ENCODE data around the gene TUBG2.

DNA sequence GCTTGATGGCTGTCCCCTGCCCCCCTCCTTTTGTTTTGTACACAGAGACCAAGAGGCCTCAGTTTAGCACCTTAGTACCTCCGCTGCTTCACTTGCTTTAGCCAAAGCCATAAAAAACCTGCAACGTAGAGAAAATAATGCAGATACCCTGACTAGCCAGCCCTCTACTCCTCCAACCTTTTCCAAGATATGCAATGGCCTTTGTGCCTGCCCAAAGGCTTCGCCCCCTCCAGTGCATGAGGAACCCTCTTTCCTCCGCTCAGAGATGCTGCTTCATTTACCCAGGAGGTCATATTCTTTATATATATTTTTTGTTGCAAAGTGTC, 40.3 kb downstream of the TUBG2 start:
- TF ChIP-seq, protein P1, sequence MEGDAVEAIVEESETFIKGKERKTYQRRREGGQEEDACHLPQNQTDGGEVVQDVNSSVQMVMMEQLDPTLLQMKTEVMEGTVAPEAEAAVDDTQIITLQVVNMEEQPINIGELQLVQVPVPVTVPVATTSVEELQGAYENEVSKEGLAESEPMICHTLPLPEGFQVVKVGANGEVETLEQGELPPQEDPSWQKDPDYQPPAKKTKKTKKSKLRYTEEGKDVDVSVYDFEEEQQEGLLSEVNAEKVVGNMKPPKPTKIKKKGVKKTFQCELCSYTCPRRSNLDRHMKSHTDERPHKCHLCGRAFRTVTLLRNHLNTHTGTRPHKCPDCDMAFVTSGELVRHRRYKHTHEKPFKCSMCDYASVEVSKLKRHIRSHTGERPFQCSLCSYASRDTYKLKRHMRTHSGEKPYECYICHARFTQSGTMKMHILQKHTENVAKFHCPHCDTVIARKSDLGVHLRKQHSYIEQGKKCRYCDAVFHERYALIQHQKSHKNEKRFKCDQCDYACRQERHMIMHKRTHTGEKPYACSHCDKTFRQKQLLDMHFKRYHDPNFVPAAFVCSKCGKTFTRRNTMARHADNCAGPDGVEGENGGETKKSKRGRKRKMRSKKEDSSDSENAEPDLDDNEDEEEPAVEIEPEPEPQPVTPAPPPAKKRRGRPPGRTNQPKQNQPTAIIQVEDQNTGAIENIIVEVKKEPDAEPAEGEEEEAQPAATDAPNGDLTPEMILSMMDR (IDR thresholded peaks at IDR 0.05), result no peak
- TF ChIP-seq ZNF121 (CRISPR knock-in tag; IDR thresholded peaks at IDR 0.05) (no peak), CBFB (CRISPR knock-in tag; IDR thresholded peaks at IDR 0.05; ENCODE audit: low read depth) (no peak), IRF2 (CRISPR knock-in tag; IDR thresholded peaks at IDR 0.05; ENCODE audit: borderline replicate concordance, low read depth) (no peak), TP53 (CRISPR knock-in tag; IDR thresholded peaks at IDR 0.05) (no peak), NR1H2 (CRISPR knock-in tag; IDR thresholded peaks at IDR 0.05) (no peak), SP1 (CRISPR knock-in tag; conservative IDR thresholded peaks at IDR 0.05) (no peak), FOXP1 (CRISPR knock-in tag; IDR thresholded peaks at IDR 0.05; ENCODE audit: borderline replicate concordance) (no peak), FOXP4 (CRISPR knock-in tag; IDR thresholded peaks at IDR 0.05) (no peak), JAZF1 (CRISPR knock-in tag; IDR thresholded peaks at IDR 0.05) (no peak), USF2 (CRISPR knock-in tag; IDR thresholded peaks at IDR 0.05) (no peak)

Measured in WTC11 (cell line).